ENCODE data around the gene SYDE1. TPM values are rescaled to one million over a fixed set of nuclear protein-coding genes. Genes with fewer than 3 reads are reported as not detected.

Gene SYDE1
- total RNA-seq, 1 experiment from 2014 or later = 15.0 TPM

DNA sequence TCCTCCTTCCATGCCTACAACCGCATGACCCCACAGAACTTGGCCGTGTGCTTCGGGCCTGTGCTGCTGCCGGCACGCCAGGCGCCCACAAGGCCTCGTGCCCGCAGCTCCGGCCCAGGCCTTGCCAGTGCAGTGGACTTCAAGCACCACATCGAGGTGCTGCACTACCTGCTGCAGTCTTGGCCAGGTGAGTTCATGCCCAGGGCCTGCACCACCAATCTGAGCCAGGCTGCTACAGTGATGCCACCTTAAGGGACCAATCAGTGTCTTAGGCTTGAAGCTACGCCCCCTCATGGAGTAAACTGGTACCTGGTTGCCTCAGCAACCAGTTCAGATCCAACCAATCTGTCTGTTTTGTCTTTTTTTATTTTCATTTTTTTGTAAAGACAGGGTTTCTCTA is 5.2 kb downstream of the SYDE1 start (continued):
- TF ChIP-seq GRHL2 (CRISPR knock-in tag; IDR thresholded peaks at IDR 0.05; ENCODE audit: insufficient replicate concordance, severe bottlenecking) = no peak
- no peak for TF ChIP-seq MAX (CRISPR knock-in tag; IDR thresholded peaks at IDR 0.05)
- no peak for TF ChIP-seq ZNF532 (CRISPR knock-in tag; IDR thresholded peaks at IDR 0.05; ENCODE audit: borderline replicate concordance)
- TF ChIP-seq ATF3 (CRISPR knock-in tag; conservative IDR thresholded peaks at IDR 0.05) = no peak
- TF ChIP-seq ZBTB21 (CRISPR knock-in tag; IDR thresholded peaks at IDR 0.05; ENCODE audit: borderline replicate concordance) = no peak
- peak; percentile 88 for TF ChIP-seq ZNF121 (CRISPR knock-in tag; IDR thresholded peaks at IDR 0.05)
- no peak for TF ChIP-seq FOXJ3 (CRISPR knock-in tag; IDR thresholded peaks at IDR 0.05; ENCODE audit: borderline replicate concordance)
- TF ChIP-seq IRF2 (CRISPR knock-in tag; IDR thresholded peaks at IDR 0.05; ENCODE audit: borderline replicate concordance, low read depth) = no peak

- ChIA-PET POLR2A (no interaction called here), CTCF (interaction anchor here (0.7 to 3.1 kb wide), 5 partner anchors 12 to 327 kb away, joined by 3 to 20 read pairs (median 6); no protein-coding TSS in a partner anchor)
- TF ChIP-seq, protein P1, sequence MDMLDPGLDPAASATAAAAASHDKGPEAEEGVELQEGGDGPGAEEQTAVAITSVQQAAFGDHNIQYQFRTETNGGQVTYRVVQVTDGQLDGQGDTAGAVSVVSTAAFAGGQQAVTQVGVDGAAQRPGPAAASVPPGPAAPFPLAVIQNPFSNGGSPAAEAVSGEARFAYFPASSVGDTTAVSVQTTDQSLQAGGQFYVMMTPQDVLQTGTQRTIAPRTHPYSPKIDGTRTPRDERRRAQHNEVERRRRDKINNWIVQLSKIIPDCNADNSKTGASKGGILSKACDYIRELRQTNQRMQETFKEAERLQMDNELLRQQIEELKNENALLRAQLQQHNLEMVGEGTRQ (CRISPR knock-in tag; IDR thresholded peaks at IDR 0.05) = peak; percentile 66; the same call in 1 of the 2 replicates
- TF ChIP-seq PREB (CRISPR knock-in tag; IDR thresholded peaks at IDR 0.05; ENCODE audit: borderline replicate concordance) (no peak), NFYB (CRISPR knock-in tag; conservative IDR thresholded peaks at IDR 0.05; ENCODE audit: low read depth) (peak; percentile 48; the same call in 1 of the 2 replicates)
- Mint-ChIP-seq H3K36me3 (peaks cover 45% of the 10 kb centered on the region), H3K4me1 (peaks cover 2% of the 10 kb centered on the region), H3K9me3 (no peaks in the 10 kb centered on the region), H3K4me3 (no peak overlapping the region), H3K27ac (no peak overlapping the region), H3K27me3 (ENCODE audit: low read depth) (no peaks in the 10 kb centered on the region)
- ATAC-seq (peak; percentile 77), DNase-seq (ENCODE audit: low spot score) (peak; percentile 38)
Measured at GRCh38 chr19:15113245-15114152, 6.3 kb downstream of the SYDE1 start.

DNA sequence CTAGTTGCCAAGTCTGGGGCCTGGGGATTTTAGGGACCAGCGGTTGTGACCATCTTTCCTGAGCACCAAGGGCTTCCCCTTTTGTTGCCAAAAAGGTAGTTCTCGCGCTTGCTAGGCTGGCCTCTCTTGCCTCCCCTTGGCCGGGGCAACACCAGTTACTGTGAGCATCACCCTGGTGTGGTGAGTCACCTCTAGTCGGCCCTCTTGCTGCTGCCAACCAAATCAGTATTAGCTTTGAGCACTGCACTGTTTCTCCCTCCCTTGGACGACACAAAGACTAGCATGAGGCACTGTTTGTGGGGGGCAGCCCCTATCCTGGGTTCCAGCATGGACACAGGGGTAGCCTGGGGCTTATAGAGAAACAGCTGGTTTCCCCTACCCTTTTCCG is 6.9 kb downstream of the SYDE1 start:
- ChIA-PET CTCF (interaction anchor here (1.9 to 3.1 kb wide), 2 partner anchors 12 to 63 kb away, joined by 7 to 20 read pairs; no protein-coding TSS in a partner anchor), POLR2A (no interaction called here)
- no peak overlapping the region for H3K4me3 Mint-ChIP-seq
- no peak overlapping the region for H3K27ac Mint-ChIP-seq
- no peaks in the 10 kb centered on the region for H3K9me3 Mint-ChIP-seq
- peaks cover 51% of the 10 kb centered on the region for H3K36me3 Mint-ChIP-seq
- no peaks in the 10 kb centered on the region for H3K27me3 Mint-ChIP-seq (ENCODE audit: low read depth)
- ATAC-seq (no peak), DNase-seq (ENCODE audit: low spot score) (no peak)
- H3K4me1 Mint-ChIP-seq = no peaks in the 10 kb centered on the region
- TF ChIP-seq, protein P2, sequence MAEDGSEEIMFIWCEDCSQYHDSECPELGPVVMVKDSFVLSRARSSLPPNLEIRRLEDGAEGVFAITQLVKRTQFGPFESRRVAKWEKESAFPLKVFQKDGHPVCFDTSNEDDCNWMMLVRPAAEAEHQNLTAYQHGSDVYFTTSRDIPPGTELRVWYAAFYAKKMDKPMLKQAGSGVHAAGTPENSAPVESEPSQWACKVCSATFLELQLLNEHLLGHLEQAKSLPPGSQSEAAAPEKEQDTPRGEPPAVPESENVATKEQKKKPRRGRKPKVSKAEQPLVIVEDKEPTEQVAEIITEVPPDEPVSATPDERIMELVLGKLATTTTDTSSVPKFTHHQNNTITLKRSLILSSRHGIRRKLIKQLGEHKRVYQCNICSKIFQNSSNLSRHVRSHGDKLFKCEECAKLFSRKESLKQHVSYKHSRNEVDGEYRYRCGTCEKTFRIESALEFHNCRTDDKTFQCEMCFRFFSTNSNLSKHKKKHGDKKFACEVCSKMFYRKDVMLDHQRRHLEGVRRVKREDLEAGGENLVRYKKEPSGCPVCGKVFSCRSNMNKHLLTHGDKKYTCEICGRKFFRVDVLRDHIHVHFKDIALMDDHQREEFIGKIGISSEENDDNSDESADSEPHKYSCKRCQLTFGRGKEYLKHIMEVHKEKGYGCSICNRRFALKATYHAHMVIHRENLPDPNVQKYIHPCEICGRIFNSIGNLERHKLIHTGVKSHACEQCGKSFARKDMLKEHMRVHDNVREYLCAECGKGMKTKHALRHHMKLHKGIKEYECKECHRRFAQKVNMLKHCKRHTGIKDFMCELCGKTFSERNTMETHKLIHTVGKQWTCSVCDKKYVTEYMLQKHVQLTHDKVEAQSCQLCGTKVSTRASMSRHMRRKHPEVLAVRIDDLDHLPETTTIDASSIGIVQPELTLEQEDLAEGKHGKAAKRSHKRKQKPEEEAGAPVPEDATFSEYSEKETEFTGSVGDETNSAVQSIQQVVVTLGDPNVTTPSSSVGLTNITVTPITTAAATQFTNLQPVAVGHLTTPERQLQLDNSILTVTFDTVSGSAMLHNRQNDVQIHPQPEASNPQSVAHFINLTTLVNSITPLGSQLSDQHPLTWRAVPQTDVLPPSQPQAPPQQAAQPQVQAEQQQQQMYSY (CRISPR knock-in tag; IDR thresholded peaks at IDR 0.05) = no peak
- TF ChIP-seq, protein P3, sequence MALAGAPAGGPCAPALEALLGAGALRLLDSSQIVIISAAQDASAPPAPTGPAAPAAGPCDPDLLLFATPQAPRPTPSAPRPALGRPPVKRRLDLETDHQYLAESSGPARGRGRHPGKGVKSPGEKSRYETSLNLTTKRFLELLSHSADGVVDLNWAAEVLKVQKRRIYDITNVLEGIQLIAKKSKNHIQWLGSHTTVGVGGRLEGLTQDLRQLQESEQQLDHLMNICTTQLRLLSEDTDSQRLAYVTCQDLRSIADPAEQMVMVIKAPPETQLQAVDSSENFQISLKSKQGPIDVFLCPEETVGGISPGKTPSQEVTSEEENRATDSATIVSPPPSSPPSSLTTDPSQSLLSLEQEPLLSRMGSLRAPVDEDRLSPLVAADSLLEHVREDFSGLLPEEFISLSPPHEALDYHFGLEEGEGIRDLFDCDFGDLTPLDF (CRISPR knock-in tag; IDR thresholded peaks at IDR 0.05) = no peak
- TF ChIP-seq FOXJ3 (CRISPR knock-in tag; IDR thresholded peaks at IDR 0.05; ENCODE audit: borderline replicate concordance) (no peak), ZNF263 (CRISPR knock-in tag; IDR thresholded peaks at IDR 0.05; ENCODE audit: low read depth) (no peak), NFE2L1 (CRISPR knock-in tag; IDR thresholded peaks at IDR 0.05) (no peak), ZNF396 (CRISPR knock-in tag; IDR thresholded peaks at IDR 0.05; ENCODE audit: borderline replicate concordance) (no peak), E2F5 (CRISPR knock-in tag; IDR thresholded peaks at IDR 0.05) (no peak)
